Progenitor cell of endocrine pancreas (in vitro differentiated cells): ENCODE measurements around the gene CHRNA4. TPM values are rescaled to one million over a fixed set of nuclear protein-coding genes. Genes with fewer than 3 reads are reported as not detected.
A peak's percentile ranks its signal among the peaks of the same experiment; 100 is the strongest.

ENCODE experiments used
- DNase-seq: peaks from one replicate; pipeline ENCODE4 v3.0.0; 2021; ENCODE audit warnings: low spot score; ENCODE audit not compliant: unreplicated experiment
- H3K27ac Mint-ChIP-seq: 2 replicates; pipeline ENCODE4 v1.8.0; 2021; ENCODE audit warnings: mild to moderate bottlenecking, moderate library complexity, mixed read lengths
- H3K27me3 Mint-ChIP-seq: 2 replicates; pipeline ENCODE4 v1.8.0; 2021; ENCODE audit warnings: mixed read lengths
- H3K36me3 Mint-ChIP-seq: 2 replicates; pipeline ENCODE4 v1.8.0; 2022; ENCODE audit warnings: mixed read lengths; ENCODE audit not compliant: insufficient read depth
- H3K4me1 Mint-ChIP-seq: 2 replicates; pipeline ENCODE4 v1.8.0; 2021; ENCODE audit warnings: low read depth, mixed read lengths
- H3K4me3 Mint-ChIP-seq: 2 replicates; pipeline ENCODE4 v1.8.0; 2021; ENCODE audit warnings: low read depth, mild to moderate bottlenecking, moderate library complexity, mixed read lengths
- H3K9me3 Mint-ChIP-seq: 2 replicates; pipeline ENCODE4 v1.8.0; 2021; ENCODE audit warnings: low read depth, mixed read lengths
- total RNA-seq: library from RNA; stranded (reverse); gene quantifications from 2 replicates; pipeline ENCODE4 v1.2.1, GENCODE V29; 2021
- TF ChIP-seq, protein P1 (sequence below): fragments of 200-600 bp; sonication (generic); IDR thresholded peaks from one replicate; pipeline ENCODE4 v1.5.0; 2021; ENCODE audit warnings: antibody characterized with exemption, mild to moderate bottlenecking; ENCODE audit not compliant: unreplicated experiment

The CHRNA4 gene
- total RNA-seq, 1 donor from 2014 or later, result 0.43 TPM

DNA sequence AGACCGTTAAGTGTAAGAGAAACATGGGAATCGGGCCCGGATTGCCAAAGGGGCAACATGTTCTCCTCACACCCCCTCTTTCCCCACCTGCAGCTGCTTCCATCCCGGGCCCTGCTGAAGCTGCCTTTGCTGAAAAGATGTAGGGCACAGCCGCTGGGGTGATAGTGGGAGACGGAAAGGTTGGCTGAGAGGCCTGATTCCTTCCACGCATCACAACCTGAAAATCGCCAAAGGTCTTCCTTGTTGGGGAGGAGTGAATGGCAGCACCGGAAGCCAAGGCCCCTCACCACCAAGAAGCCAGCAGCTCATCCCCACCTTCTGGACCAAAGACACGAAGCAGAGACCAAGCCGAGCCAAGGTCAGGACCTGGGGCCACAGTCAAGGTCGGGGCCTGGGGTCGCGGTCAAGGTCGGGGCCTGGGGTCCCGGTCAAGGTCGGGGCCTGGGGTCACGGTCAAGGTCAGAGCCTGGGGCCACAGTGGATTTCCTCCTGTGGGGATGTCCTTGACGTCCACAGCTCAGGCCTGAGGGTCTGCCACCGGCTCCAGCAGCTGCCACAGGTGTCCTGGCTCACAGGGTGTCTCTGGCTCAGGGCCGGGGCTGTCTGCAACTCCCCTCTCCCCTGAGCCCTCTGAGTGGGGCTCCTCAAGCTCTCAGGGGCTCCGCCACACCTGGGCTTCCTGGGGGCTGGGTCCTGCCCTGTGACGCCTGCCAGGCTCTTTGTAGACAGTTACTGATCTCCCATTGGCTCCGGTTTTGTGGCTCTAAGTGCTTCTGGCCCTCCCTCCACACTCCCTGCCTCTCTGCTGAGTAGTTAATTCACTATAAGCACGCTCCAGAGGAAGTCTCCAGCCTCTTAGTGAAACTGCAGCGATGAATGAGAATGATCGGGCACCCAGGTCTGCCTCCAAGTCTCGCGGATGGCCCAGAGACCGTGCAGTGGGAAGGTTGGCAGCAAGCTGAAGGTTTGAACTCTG, 5.5 kb upstream of the CHRNA4 start:
- Mint-ChIP-seq H3K36me3 (no peaks in the 10 kb centered on the region), H3K4me1 (peaks cover 8% of the 10 kb centered on the region), H3K4me3 (no peak overlapping the region), H3K9me3 (no peaks in the 10 kb centered on the region), H3K27ac (peak overlapping the region; percentile 62), H3K27me3 (peaks cover 10% of the 10 kb centered on the region)
- TF ChIP-seq, protein P1, sequence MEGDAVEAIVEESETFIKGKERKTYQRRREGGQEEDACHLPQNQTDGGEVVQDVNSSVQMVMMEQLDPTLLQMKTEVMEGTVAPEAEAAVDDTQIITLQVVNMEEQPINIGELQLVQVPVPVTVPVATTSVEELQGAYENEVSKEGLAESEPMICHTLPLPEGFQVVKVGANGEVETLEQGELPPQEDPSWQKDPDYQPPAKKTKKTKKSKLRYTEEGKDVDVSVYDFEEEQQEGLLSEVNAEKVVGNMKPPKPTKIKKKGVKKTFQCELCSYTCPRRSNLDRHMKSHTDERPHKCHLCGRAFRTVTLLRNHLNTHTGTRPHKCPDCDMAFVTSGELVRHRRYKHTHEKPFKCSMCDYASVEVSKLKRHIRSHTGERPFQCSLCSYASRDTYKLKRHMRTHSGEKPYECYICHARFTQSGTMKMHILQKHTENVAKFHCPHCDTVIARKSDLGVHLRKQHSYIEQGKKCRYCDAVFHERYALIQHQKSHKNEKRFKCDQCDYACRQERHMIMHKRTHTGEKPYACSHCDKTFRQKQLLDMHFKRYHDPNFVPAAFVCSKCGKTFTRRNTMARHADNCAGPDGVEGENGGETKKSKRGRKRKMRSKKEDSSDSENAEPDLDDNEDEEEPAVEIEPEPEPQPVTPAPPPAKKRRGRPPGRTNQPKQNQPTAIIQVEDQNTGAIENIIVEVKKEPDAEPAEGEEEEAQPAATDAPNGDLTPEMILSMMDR, result no peak
- no peak for DNase-seq

GRCh38 chr20:63365601-63366389, 4.6 kb upstream of the CHRNA4 start:
- TF ChIP-seq, protein P1, result no peak
- peaks cover 8% of the 10 kb centered on the region for H3K4me1 Mint-ChIP-seq

DNA sequence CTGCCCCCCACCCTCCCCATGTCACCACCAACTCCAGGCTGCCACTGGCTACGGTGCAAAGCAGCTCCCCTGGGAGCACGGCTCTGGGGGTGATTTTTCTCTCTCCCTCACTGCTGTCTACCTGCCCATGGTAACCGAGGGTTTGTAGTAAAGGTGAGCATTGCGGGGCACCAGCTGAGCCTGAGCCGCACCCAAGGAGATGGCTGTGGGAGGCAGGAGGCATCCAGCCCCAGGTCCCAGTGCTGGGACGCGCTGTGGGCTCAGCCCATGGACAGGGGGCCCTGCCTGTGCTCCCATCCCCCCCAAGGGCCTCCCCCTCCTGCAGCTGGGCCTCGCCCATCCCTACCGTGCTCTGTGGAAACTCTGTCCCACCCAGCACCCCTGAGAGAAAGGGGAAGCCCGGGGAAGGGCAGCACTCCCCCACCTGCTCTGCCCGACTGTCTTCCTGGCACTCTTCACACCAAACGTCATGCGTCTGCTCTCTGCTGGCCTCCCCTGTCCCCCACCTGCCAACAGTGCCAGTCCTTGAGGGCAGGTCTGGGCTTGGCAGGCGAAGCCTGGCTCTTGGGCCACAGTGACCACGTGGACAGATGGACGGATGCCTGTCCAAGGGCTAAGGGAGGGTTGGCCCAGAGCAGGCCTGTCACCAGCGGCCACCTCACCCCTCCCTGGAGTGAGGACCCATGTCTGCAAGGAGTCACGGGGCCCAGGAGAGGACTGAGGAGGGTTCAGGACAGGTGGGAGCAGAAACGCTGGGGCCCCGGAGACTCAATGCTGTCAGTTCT, 3.8 kb upstream of the CHRNA4 start:
- H3K27ac Mint-ChIP-seq, result no peak overlapping the region
- H3K9me3 Mint-ChIP-seq, result no peaks in the 10 kb centered on the region
- peaks cover 12% of the 10 kb centered on the region for H3K27me3 Mint-ChIP-seq
- H3K4me1 Mint-ChIP-seq, result peaks cover 8% of the 10 kb centered on the region
- no peaks in the 10 kb centered on the region for H3K36me3 Mint-ChIP-seq
- H3K4me3 Mint-ChIP-seq, result no peak overlapping the region
- TF ChIP-seq, protein P1, result no peak
- DNase-seq, result no peak

More at GRCh38 chr20:63365601-63366389, 4.6 kb upstream of the CHRNA4 start:
- H3K27ac Mint-ChIP-seq, result peak overlapping the region; percentile 62
- no peak for DNase-seq
- peaks cover 10% of the 10 kb centered on the region for H3K27me3 Mint-ChIP-seq
- H3K36me3 Mint-ChIP-seq, result no peaks in the 10 kb centered on the region
- H3K4me3 Mint-ChIP-seq, result no peak overlapping the region
- no peaks in the 10 kb centered on the region for H3K9me3 Mint-ChIP-seq

GRCh38 chr20:63363981-63364561, 2.9 kb upstream of the CHRNA4 start:
- Mint-ChIP-seq H3K36me3 (no peaks in the 10 kb centered on the region), H3K9me3 (no peaks in the 10 kb centered on the region), H3K4me1 (peaks cover 8% of the 10 kb centered on the region), H3K27me3 (peaks cover 19% of the 10 kb centered on the region), H3K27ac (no peak overlapping the region), H3K4me3 (no peak overlapping the region)
- TF ChIP-seq, protein P1, result no peak
- DNase-seq, result no peak
